ENCODE results near the gene GRID2.
A peak's percentile ranks its signal among the peaks of the same experiment; 100 is the strongest.

Gene GRID2

GRCh38 chr4:93203708-93204107 is 899.9 kb downstream of the GRID2 start:
- TF ChIP-seq CSRNP3 (CRISPR knock-in tag; IDR thresholded peaks at IDR 0.05), result no peak
- 0 out of 3 replicates have a peak, but pooled peaks have one; percentile 44 for ATAC-seq

GRCh38 chr4:93212250-93212649 is 908.5 kb downstream of the GRID2 start:
- no peak for ATAC-seq
- TF ChIP-seq TSHZ2 (CRISPR knock-in tag; IDR thresholded peaks at IDR 0.05), result no peak
- no peak for TF ChIP-seq TOX (CRISPR knock-in tag; IDR thresholded peaks at IDR 0.05; ENCODE audit: borderline replicate concordance)

GRCh38 chr4:93216646-93217045 is 912.9 kb downstream of the GRID2 start:
- TF ChIP-seq TSHZ2 (CRISPR knock-in tag; IDR thresholded peaks at IDR 0.05), result no peak
- TF ChIP-seq TCF4 (CRISPR knock-in tag; IDR thresholded peaks at IDR 0.05; ENCODE audit: borderline replicate concordance), result no peak
- TF ChIP-seq ZNF8 (CRISPR knock-in tag; IDR thresholded peaks at IDR 0.05), result no peak
- no peak for TF ChIP-seq RARB (CRISPR knock-in tag; IDR thresholded peaks at IDR 0.05)
- no peak for TF ChIP-seq ISL1 (CRISPR knock-in tag; IDR thresholded peaks at IDR 0.05)
- no peak for TF ChIP-seq SNAI2 (CRISPR knock-in tag; IDR thresholded peaks at IDR 0.05)
- TF ChIP-seq TOX (CRISPR knock-in tag; IDR thresholded peaks at IDR 0.05; ENCODE audit: borderline replicate concordance), result no peak
- TF ChIP-seq POU6F1 (CRISPR knock-in tag; IDR thresholded peaks at IDR 0.05; ENCODE audit: borderline replicate concordance, low read depth), result no peak
- no peak for TF ChIP-seq ZC3H10 (CRISPR knock-in tag; IDR thresholded peaks at IDR 0.05)
- TF ChIP-seq GLIS3 (CRISPR knock-in tag; IDR thresholded peaks at IDR 0.05), result no peak
- no peak for TF ChIP-seq BACH2 (CRISPR knock-in tag; IDR thresholded peaks at IDR 0.05; ENCODE audit: borderline replicate concordance)
- TF ChIP-seq CSDC2 (CRISPR knock-in tag; IDR thresholded peaks at IDR 0.05), result no peak
- no peak for TF ChIP-seq PATZ1 (CRISPR knock-in tag; IDR thresholded peaks at IDR 0.05; ENCODE audit: borderline replicate concordance)
- TF ChIP-seq ARNTL (CRISPR knock-in tag; IDR thresholded peaks at IDR 0.05; ENCODE audit: borderline replicate concordance, low read depth), result no peak
- no peak for TF ChIP-seq OSR1 (CRISPR knock-in tag; IDR thresholded peaks at IDR 0.05)
- TF ChIP-seq ESRRG (CRISPR knock-in tag; IDR thresholded peaks at IDR 0.05), result no peak
- no peak for TF ChIP-seq ZFP30 (CRISPR knock-in tag; IDR thresholded peaks at IDR 0.05)
- TF ChIP-seq PPARA (CRISPR knock-in tag; IDR thresholded peaks at IDR 0.05; ENCODE audit: borderline replicate concordance), result no peak
- no peak for ATAC-seq

All from SK-N-SH treated with all-trans-retinoic acid at 6 μM for 48 hours (cell line).